ENCODE results near the gene MEGF6.

Gene MEGF6

DNA sequence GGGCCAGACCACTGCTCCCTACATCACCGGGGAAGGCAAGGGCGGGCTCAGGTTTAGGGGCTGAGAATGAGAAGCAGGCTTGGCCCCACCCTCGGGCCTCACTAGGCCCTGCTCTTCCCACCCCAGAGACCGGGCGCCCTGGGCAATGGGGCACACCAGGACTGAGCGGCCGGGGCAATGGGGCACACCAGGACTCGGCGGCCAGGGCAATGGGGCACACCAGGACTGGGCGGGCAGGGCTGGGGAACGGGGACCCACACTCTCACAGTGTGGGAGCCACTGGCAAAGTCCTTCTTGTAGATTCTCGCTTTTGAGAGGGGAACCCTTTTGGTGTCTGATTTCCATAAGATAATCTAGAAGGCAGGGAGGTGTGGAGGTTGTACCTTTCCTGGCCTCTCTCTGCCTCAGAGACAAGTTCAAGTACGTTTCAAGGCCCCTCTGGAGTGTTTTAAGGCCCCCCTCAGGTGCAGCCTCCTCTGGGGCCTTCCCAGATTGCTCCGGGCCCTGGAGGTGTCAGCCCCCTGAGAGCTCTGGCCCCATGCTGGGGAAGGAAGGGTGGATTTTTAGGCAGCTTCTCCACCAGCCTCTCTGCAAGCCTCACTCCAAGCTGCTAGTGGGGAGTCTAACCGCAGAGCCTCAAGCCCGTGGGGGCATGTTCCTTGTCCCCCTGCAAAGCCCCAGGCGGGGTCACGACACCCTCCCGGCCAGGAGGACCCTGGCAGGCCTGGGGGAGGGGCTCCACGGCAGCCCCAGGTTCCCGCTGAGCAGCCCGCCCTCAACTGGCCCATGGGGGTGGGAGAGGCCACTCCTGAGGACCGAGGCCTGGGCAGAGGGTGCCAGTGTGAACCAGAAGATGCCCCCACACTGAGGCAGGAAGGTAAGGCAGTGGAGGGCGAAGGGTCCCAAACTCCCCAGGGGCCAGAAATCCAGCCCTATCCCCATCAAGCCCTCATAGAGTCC lies 90.6 kb downstream of the MEGF6 start:
- no peak for DNase-seq (ENCODE audit: low read depth in 2 of 2)

DNA sequence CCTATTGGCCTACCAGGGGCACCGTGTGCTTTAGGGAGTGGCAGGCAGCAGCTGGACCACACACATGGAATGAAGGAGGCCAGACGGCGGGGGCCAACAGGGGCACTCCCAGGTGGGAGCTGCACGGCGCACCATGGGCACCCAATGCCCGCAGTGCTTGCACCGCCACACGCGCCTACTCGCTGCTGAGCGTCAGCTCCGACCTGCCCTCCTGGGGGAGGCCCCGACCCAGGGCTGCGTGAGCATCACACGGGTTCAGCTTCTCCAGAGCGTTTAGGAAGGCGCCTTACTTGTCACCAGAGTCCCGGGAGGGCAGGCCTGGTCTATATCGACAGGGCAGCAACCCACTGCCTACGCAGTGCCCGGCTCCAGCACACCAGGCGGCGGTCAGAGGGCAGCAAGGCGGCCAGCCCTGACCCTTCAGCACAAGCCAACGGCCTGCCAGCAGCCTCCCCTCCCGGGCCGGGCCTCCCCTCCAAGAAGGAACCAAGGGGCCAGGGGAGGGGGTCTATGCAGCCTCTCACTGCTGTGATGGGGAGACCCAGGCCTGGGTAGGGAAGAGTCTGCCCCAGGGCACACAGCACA lies 91.9 kb downstream of the MEGF6 start:
- no peak for DNase-seq (ENCODE audit: low read depth in 2 of 2)

DNA sequence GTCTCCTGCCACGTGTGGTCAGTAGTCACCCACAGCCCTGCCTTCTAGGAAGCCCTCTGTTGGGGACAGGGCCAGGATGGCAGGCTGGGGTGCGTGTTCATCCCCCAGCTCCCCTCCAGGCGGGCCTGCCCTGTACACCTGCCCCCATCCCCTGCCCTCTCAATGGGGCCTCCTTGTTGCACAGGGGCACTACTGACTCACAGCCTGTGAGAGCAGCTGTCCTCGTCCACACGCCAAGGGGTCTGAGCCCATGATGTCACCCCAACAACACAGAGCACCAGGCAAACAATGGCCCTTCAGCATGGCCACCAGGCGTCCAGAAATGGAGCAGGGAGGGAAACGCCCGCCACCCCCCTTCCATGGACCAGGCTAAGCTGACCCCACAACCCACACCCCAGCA lies 92.6 kb downstream of the MEGF6 start:
- DNase-seq (ENCODE audit: low read depth in 2 of 2) = no peak

DNA sequence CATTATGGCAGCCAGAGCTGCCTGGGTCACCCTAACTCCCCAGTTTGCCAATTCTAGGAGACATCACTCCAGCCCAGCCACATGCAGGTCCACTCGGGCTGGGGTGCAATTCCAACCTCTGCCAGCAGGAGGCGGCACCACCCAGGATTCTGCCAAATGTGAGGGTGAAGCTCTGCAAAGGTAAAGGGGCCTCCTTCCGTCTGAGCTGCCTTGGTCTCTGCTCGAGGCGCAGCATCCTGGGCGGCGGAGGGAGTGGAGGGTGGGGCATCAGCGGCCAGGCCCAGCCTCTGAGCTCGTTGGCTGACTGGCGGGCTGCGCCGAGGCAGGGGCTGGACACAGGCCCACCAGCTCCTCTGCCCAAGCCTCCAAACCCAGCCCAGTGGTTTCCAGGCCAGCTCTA lies 93.1 kb downstream of the MEGF6 start:
- DNase-seq (ENCODE audit: low read depth in 2 of 2) = peak in 1 of 2 donors; percentile 7

DNA sequence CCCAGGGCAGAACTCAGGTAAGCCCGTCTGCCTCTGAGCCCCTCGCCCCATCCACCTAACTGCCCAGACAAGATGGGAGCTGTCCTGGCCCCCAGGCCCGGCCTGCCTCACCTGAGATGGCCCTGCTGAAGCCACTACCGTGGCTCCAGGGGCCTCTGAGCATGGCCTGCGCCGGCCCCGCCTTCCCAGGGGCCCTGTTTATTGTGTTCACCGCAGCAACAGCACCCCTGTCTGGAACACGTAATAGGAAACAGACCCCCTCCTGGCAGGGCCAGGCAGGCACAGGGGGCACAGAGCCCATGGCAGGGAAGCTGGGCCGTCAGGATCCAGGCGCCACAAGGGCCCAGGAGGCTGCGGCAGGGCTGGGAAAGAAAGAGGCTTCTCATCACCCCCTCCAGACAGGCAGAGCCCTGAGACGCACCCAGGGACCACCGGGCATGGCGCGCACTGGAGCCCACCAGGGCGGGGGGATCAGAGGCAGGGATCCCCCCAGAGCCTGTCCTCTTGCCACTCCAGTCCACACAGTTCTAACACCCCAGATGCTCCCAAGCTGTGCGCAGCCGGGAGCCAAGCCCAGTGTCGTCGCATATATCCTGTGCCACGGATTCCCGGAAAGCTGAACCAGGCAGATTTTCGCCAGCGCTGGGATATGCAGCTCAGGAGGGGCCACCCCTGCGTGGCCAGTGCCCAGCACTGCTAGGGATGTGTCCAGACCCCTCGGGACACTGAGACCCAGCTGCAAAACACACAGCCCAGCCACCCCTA lies 94.2 kb downstream of the MEGF6 start:
- DNase-seq (ENCODE audit: low read depth in 2 of 2) = no peak

DNA sequence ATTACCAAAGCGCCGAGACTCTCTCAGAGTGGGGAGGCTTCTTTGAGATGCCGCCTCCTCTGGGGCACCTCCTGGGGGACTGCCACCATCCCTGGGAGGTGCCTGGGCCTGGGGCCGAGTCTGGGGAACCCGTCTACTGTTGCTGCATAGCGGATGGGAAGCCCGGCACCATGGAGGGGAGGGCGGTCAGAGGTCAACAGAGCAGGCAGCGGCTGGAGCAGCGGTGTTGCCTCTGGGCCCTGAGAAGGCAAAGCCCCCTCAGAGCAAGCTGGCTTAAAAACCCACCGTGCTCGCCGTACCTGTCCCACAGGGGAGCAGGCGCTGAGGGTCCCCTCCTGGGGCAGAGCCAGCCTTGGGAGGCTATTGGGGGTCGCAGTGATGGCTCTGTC lies 94.8 kb downstream of the MEGF6 start:
- DNase-seq (ENCODE audit: low read depth in 2 of 2) = no peak

DNA sequence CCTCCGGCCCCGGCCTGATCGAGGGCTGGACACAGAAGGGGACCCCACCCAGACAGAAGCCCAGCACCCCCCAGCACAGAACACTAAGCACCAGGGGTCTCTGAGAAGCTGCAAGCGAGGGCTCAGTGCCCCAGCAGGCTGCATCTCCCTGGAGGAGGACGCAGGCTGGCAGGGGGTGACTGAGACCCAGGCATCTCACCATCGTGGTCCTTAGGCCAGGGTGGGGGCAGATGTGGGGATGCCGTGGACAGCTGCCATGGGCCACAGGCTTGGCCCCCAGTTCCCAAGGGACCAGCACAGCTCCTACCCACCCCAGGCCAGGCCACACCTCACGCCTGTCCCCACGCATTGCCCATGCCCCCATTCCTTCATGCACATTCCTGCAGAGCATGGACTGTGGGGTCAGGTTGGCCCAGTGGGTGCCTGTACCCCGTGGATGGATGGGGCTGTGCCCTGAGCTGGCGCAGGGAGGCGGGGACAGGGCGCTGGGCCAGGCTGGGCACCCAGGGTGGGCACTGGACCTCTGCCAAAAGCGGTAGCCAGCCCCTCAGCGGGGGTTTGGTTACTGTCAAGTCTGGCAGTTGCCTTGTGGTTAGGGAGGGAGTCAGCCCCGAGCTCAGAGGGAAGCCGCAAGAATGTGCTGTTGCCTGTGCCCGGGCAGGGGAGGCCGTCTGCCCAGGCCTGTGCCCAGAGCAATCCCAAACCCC lies 95.4 kb downstream of the MEGF6 start:
- DNase-seq (ENCODE audit: low read depth in 2 of 2) = no peak

DNA sequence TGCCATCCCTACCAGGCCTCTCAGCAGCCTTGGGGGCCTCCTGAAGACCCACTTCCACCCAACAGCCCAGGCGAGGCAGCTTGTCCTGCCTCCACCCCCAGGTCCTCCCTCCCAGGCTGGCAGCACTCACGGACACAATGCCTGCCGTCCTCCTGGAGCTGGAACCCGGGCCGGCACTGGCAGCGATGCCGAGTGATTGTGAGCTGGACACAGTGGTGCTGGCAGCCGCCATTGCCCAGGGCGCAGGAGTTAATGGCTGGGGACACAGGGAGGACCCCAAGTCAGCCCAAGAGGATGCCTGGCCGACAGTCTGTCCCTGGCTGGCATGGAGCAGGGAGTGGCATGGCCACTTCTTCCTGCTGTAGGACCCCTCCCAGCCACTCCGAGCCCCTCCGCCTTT lies 96.0 kb downstream of the MEGF6 start:
- DNase-seq (ENCODE audit: low read depth in 2 of 2) = no peak

DNA sequence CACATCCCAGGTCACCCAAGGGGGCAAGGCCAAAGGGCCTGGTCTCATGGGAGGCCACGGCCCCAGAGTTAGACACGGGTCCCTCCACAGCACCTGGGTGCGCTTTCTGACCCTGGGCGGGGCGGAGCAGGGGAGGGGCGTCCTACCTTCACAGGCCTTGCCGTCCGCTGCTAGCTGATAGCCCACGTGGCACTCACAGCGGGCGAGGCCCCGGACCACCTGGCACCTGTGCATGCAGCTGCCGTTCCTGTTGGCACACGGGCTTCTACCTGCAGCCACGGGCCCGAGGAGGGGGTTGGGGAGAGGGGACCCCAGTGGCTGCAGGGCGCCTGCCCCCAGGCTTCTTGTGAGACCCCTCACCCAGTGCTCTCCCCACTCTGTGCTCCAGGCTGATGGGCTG lies 96.9 kb downstream of the MEGF6 start:
- no peak for DNase-seq (ENCODE audit: low read depth in 2 of 2)

DNA sequence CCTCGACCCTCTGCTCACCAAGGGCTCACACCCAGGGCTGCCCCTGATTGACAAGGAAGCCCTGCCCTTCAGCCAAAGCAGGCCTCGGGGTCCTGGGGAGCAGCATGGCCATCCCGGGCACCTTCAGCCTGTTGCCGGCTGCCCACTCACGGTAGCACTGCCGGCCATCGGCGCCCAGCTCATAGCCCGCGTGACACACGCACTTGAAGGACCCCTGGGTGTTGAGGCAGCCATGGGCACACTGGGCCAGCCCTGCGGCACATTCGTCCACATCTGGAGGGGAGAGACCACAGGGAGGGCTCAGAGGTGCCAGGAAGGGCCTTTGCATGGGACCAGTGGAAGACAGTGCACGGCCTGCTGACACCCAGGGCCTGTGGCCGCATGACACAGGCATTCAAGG lies 99.5 kb downstream of the MEGF6 start:
- no peak for DNase-seq (ENCODE audit: low read depth in 2 of 2)

DNA sequence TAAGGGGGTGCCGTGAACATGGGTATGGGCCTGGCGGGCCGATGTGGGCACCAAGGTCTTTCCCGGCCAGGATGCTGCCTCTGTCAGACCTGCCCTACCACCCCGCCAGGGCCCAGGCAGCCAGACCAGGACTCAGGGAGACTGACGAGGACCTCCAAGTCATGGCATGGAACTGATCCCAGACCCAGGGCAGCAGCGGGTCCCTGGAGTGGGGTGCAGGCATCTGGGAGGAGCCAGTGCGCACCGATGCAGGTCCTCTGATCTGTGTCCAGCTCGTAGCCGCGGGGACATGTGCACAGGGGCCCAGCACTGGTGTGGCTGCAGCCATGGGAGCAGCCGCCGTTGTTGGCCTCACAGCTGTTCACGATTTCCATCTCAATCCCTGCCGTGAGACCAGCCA lies 100.0 kb downstream of the MEGF6 start:
- DNase-seq (ENCODE audit: low read depth in 2 of 2) = no peak

DNA sequence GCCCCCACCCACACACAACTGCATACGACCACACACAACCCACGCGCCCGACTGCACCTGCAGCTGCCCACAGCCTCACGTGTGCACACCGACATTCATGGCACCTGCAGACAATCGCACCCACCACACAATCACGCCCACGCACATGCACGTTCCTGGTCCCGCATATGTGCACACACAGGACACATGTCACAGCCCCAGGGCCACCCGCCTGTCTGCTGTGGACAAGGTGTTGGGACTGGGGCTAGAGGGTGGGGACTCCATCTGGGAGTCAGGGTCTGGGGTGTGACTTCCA lies 100.4 kb downstream of the MEGF6 start:
- no peak for DNase-seq (ENCODE audit: low read depth in 2 of 2)

DNA sequence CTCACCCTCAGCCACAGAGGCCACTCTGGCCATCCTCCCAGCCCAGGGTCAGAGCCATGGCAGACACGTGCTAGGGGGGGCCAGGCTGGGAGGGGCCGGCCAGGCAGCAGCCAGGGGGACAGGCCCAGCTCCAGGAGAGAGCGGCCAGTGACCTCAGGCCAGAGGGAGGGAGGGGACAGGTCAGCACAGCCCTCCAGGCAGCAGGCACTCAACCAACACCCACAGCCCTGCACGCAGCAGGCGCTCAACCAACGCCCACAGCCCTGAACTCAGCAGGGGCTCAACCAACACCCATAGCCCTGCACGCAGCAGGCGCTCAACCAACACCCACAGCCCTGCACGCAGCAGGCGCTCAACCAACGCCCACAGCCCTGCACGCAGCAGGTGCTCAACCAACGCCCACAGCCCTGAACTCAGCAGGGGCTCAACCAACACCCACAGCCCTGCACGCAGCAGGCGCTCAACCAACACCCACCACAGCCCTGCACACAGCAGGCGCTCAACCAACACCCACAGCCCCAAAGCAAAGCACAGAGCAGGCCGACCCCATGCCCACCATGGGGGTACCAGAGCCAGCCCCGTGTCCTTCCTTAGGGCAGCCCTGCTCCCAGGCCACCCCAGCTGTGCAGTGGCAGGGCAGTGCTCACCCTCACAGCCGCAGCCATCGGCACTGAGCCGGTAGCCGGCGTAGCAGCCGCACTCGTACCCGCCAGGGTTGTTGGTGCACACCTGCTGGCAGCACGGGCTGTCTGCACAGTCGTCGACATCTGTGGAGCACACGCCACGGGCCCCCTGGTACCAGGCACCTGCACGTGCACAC lies 101.0 kb downstream of the MEGF6 start:
- no peak for DNase-seq (ENCODE audit: low read depth in 2 of 2)

DNA sequence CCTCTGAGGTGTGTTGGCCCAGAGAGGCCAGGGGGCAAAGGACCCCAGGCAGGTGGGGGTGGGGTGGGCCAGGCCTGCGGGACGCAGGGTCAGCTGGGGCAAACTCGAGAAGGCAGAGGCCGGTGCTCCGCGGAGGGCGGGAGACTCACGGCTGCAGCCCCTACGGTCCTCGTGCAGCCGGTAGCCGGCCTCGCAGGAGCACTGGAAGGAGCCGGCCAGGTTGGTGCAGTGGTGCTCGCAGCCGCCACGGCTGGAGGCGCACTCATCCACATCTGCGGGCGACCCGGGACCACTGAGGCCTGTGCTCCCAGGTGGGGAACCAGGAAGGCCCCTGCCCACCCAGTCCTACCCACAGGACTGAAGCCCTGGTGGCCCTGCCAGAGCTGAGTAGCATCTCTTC lies 101.6 kb downstream of the MEGF6 start:
- DNase-seq (ENCODE audit: low read depth in 2 of 2) = no peak

DNA sequence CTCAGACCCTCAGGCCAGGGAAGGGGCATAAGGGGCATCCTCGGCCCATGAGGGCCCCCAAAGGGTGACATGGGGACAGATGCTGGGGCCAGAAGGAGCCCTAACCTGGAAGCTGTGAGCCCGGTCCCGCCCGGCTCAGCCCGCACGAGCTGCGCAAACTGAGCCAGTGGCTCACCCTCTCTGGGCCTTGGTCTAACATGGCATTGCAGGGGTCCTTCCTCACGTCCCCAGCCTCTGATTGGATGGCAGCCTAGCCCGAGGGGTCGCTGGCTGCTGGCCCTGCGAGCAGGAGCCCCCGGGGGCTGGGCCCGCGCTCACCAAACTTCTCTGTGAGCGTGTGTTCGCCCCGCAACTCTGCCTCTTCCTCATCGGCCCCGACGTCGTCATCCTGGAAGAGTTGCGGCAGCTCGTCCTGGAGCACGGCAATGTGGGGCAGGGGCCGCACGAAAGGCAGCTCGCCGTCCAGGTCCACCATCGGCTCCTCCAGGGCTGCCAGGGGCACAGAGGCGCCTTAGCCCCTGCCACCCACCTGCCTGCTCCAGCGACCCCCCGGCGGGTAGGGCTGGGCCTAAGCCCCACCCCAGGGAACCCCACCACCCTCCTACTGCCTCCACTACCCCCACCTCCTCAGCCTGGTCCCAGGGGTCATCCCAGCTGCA lies 102.4 kb downstream of the MEGF6 start:
- DNase-seq (ENCODE audit: low read depth in 2 of 2) = no peak

DNA sequence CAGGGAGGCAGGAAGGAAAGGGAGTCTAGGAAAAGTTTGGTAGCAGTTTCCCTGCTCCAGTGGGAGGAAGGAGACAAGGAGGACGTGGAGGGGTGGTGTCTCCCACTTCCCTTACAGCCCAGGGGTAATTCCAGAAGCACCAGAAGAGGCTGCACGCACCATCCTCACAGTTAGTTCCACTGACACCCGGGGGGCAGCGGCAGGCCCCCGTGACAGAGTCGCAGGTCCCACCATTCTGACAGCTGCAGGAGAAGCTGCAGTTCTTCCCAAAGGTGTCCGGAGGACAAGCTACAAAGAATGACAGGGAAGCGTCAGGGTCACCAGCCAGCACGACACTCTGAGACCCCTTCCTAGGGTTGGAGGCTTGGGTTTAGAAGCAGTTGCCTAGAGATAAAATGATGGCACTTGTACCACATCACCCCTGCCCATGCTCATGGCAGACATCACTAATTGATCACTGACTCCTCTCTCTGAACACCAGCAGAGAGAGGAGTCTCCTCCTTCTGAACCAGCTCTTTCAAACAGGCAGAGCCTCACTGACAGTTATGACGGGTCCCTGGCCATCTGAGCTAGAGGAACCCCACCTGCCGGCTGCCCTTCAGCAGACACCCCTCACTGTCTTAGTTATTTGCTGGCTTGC lies 103.6 kb downstream of the MEGF6 start:
- DNase-seq (ENCODE audit: low read depth in 2 of 2) = no peak

DNA sequence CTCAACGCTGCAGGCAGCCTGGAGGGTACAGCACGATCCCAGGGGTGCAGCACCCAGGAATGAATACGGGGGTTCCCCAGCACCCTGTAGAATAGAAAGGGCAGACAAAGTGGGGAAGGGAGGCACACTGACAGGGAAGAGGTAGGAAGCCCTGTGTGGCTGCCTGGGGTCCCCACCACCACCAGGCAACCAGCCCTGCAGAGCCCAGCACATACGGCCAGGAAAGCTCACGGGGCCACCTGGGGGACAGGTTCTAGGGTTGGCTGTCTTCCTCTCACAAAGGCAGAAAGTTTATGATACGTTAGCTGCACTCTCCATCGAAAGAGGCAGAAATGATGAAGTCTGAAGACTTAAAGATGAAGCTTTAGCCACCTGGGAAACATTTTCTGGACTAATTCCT lies 104.4 kb downstream of the MEGF6 start:
- no peak for DNase-seq (ENCODE audit: low read depth in 2 of 2)

DNA sequence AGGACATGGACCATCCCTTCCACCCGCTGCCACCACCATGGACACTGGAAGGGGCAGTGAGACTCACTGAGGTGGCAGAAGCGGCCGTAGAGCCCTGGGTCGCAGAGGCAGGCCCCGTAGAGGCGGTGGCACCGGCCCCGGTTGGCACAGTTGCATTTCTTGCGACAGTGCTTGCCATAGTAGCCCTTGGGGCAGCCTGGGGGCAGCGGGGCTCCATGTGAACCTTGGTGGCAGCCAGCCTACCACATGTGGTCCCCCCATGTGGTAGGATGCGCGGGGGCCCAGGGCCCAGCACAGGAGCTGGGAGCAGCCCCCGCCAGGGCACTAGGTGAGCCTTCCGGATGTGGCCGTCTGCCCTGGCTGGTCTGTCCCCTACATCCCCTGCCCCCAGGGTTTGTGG lies 105.3 kb downstream of the MEGF6 start:
- DNase-seq (ENCODE audit: low read depth in 2 of 2) = no peak

DNA sequence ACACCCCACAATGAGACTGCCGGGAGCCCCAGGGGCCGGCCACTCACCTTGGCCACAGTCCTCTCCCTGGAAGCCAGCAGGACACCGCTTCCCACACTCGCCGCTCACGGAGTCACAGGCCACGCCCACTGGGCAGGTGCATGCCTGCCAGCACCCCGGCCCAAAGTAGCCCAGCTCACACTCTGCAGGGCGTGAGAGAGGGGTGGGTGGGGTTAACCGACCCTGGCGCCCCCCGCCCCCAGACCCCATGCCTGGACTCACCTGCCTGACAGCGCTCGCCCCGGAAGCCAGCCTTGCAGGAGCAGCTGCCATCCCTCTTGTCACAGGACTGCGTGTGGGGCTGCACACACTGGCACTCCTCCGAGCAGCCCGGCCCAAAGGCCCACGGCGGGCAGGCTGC lies 106.1 kb downstream of the MEGF6 start:
- DNase-seq (ENCODE audit: low read depth in 2 of 2) = no peak

DNA sequence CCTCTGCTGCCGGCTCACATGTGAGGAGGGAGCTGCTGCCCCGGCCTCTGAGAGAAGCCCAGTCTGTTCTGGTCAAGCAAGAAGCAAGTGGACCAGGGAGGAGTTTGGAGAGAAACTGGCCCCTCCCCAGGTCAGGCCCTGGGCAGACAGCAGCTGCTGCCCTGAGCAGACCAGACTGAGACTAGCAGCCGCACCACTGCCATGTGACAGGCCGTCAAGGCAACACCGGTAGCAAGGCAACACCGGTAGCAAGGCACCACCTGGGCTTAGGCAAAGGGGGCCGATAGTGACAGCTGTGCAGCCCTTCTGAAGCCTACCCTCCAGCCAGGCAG lies 106.5 kb downstream of the MEGF6 start:
- no peak for DNase-seq (ENCODE audit: low read depth in 2 of 2)
